HG03460 (cell line): ENCODE results near the gene PRUNE2.
"Not testable (repeated sequence)": the region's sequence is repeated elsewhere in the genome, so short reads cannot be mapped to it uniquely, and the experiment has no call there.

Experiments
- ATAC-seq: cut with Tn5 transposase; IDR thresholded peaks from one replicate; pipeline ENCODE4 v1.9.1; 2021; ENCODE audit not compliant: unreplicated experiment

The PRUNE2 gene

GRCh38 chr9:76868897-76869296, 37.0 kb downstream of the PRUNE2 start:
- no peak for ATAC-seq

GRCh38 chr9:76866689-76867088, 39.2 kb downstream of the PRUNE2 start:
- no peak for ATAC-seq

- ATAC-seq: no peak
Observed at GRCh38 chr9:76863832-76864231, 42.1 kb downstream of the PRUNE2 start.

GRCh38 chr9:76859860-76860259, 46.1 kb downstream of the PRUNE2 start:
- ATAC-seq: no peak

GRCh38 chr9:76858248-76858647, 47.7 kb downstream of the PRUNE2 start:
- not testable (repeated sequence) for ATAC-seq

- ATAC-seq: no peak
Observed at GRCh38 chr9:76856016-76856415, 49.9 kb downstream of the PRUNE2 start.

- no peak for ATAC-seq
Observed at GRCh38 chr9:76855015-76855414, 50.9 kb downstream of the PRUNE2 start.

- no peak for ATAC-seq
Observed at GRCh38 chr9:76852026-76852425, 53.9 kb downstream of the PRUNE2 start.

- ATAC-seq: no peak
Observed at GRCh38 chr9:76846297-76846696, 59.6 kb downstream of the PRUNE2 start.

GRCh38 chr9:76845254-76845653, 60.7 kb downstream of the PRUNE2 start:
- no peak for ATAC-seq

- no peak for ATAC-seq
Observed at GRCh38 chr9:76835571-76836283, 70.2 kb downstream of the PRUNE2 start.

GRCh38 chr9:76828447-76828846, 77.5 kb downstream of the PRUNE2 start:
- ATAC-seq: no peak

GRCh38 chr9:76827296-76828080, 78.4 kb downstream of the PRUNE2 start:
- ATAC-seq: no peak

- no peak for ATAC-seq
Observed at GRCh38 chr9:76820431-76820830, 85.5 kb downstream of the PRUNE2 start.

- no peak for ATAC-seq
Observed at GRCh38 chr9:76818271-76818670, 87.6 kb downstream of the PRUNE2 start.

GRCh38 chr9:76817489-76817888, 88.4 kb downstream of the PRUNE2 start:
- no peak for ATAC-seq

- ATAC-seq: no peak
Observed at GRCh38 chr9:76812591-76812990, 93.3 kb downstream of the PRUNE2 start.

- no peak for ATAC-seq
Observed at GRCh38 chr9:76810377-76810957, 95.4 kb downstream of the PRUNE2 start.

GRCh38 chr9:76808636-76809035, 97.3 kb downstream of the PRUNE2 start:
- ATAC-seq: no peak

GRCh38 chr9:76803762-76804161, 102.2 kb downstream of the PRUNE2 start:
- no peak for ATAC-seq

GRCh38 chr9:76803083-76803482, 102.8 kb downstream of the PRUNE2 start:
- ATAC-seq: no peak

GRCh38 chr9:76800901-76801300, 105.0 kb downstream of the PRUNE2 start:
- ATAC-seq: no peak
